ENCODE results near the gene UHRF1.

The UHRF1 gene

DNA sequence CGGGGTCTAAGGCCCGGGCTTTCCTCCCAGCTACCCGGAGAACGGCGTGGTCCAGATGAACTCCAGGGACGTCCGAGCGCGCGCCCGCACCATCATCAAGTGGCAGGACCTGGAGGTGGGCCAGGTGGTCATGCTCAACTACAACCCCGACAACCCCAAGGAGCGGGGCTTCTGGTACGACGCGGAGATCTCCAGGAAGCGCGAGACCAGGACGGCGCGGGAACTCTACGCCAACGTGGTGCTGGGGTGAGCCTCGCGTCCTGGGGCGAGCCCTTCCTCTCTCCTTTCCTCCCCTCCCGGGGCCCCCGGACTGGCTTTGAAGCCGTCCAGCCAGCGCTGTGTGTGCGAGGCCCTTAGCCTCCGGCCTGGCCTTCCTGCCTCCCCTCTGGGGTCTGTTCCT lies 23.4 kb downstream of the UHRF1 start:
- H3K4me3 ChIP-seq (ENCODE audit: low read length, poor library complexity, severe bottlenecking) = no peak overlapping the region
- H4K20me1 ChIP-seq (ENCODE audit: insufficient read depth, low read length, poor library complexity, severe bottlenecking) = peaks cover 5% of the 10 kb centered on the region
- H3K4me2 ChIP-seq (ENCODE audit: low read depth, low read length, poor library complexity, severe bottlenecking) = no peak overlapping the region
- H2AFZ ChIP-seq (ENCODE audit: low read length) = no peak overlapping the region
- peaks cover 18% of the 10 kb centered on the region; the same call in 1 of the 2 replicates for H3K79me2 ChIP-seq (ENCODE audit: insufficient read depth, low read length)
- no peaks in the 10 kb centered on the region for H3F3A ChIP-seq (ENCODE audit: low read depth)
- H3K9me3 ChIP-seq (ENCODE audit: insufficient read depth, low read depth, low read length) = no peaks in the 10 kb centered on the region
- H3K4me1 ChIP-seq (ENCODE audit: insufficient read depth, low read length, poor library complexity, severe bottlenecking) = no peaks in the 10 kb centered on the region
- peaks cover 85% of the 10 kb centered on the region; the same call in 1 of the 2 replicates for H3K36me3 ChIP-seq (ENCODE audit: insufficient read depth, low read length)
- TF ChIP-seq, protein P1, sequence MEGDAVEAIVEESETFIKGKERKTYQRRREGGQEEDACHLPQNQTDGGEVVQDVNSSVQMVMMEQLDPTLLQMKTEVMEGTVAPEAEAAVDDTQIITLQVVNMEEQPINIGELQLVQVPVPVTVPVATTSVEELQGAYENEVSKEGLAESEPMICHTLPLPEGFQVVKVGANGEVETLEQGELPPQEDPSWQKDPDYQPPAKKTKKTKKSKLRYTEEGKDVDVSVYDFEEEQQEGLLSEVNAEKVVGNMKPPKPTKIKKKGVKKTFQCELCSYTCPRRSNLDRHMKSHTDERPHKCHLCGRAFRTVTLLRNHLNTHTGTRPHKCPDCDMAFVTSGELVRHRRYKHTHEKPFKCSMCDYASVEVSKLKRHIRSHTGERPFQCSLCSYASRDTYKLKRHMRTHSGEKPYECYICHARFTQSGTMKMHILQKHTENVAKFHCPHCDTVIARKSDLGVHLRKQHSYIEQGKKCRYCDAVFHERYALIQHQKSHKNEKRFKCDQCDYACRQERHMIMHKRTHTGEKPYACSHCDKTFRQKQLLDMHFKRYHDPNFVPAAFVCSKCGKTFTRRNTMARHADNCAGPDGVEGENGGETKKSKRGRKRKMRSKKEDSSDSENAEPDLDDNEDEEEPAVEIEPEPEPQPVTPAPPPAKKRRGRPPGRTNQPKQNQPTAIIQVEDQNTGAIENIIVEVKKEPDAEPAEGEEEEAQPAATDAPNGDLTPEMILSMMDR (conservative IDR thresholded peaks at IDR 0.05; ENCODE audit: low read length) = no peak
- no peak for TF ChIP-seq EZH2phosphoT487 (IDR thresholded peaks at IDR 0.05; ENCODE audit: borderline replicate concordance)
- H3K9me2 ChIP-seq (replicated peaks; ENCODE audit: low read depth, low read length) = no peaks in the 10 kb centered on the region
- H3K27me3 ChIP-seq (ENCODE audit: insufficient read depth, low read length, poor library complexity, severe bottlenecking) = no peaks in the 10 kb centered on the region
- no peak overlapping the region for H3K9ac ChIP-seq (ENCODE audit: low read depth, low read length, poor library complexity, severe bottlenecking)

DNA sequence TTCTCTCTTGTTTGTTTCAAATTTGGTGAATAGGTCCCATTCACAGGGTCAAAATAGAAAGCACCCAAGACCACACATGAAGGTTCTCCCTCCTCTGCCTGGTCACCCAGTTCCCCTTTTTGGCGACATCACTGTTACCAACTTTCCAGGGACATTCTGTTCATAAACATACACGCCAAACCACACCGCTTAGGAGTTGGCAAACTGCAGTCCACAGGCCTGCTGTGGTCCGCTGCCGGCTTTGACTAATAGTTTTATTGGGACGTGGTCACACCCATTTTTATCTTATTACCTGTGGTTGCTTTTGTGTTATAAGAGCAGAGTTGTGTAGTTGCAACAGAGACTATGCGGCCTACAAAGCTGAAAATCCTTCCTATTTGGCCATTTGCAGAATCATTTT lies 24.2 kb downstream of the UHRF1 start:
- H3K4me2 ChIP-seq (ENCODE audit: low read depth, low read length, poor library complexity, severe bottlenecking) = no peak overlapping the region
- no peaks in the 10 kb centered on the region for H3K4me1 ChIP-seq (ENCODE audit: insufficient read depth, low read length, poor library complexity, severe bottlenecking)
- H3K27me3 ChIP-seq (ENCODE audit: insufficient read depth, low read length, poor library complexity, severe bottlenecking) = no peaks in the 10 kb centered on the region
- H3K9me2 ChIP-seq (replicated peaks; ENCODE audit: low read depth, low read length) = no peaks in the 10 kb centered on the region
- H3K36me3 ChIP-seq (ENCODE audit: insufficient read depth, low read length) = peaks cover 85% of the 10 kb centered on the region; the same call in 1 of the 2 replicates
- H3K4me3 ChIP-seq (ENCODE audit: low read length, poor library complexity, severe bottlenecking) = no peak overlapping the region
- H4K20me1 ChIP-seq (ENCODE audit: insufficient read depth, low read length, poor library complexity, severe bottlenecking) = peaks cover 5% of the 10 kb centered on the region
- H3K79me2 ChIP-seq (ENCODE audit: insufficient read depth, low read length) = peaks cover 9% of the 10 kb centered on the region; the same call in 1 of the 2 replicates
- H3F3A ChIP-seq (ENCODE audit: low read depth) = no peaks in the 10 kb centered on the region
- H3K9ac ChIP-seq (ENCODE audit: low read depth, low read length, poor library complexity, severe bottlenecking) = no peak overlapping the region
- no peak for TF ChIP-seq EZH2phosphoT487 (IDR thresholded peaks at IDR 0.05; ENCODE audit: borderline replicate concordance)
- TF ChIP-seq, protein P1 (conservative IDR thresholded peaks at IDR 0.05; ENCODE audit: low read length) = no peak
- H3K9me3 ChIP-seq (ENCODE audit: insufficient read depth, low read depth, low read length) = no peaks in the 10 kb centered on the region
- H2AFZ ChIP-seq (ENCODE audit: low read length) = no peak overlapping the region

DNA sequence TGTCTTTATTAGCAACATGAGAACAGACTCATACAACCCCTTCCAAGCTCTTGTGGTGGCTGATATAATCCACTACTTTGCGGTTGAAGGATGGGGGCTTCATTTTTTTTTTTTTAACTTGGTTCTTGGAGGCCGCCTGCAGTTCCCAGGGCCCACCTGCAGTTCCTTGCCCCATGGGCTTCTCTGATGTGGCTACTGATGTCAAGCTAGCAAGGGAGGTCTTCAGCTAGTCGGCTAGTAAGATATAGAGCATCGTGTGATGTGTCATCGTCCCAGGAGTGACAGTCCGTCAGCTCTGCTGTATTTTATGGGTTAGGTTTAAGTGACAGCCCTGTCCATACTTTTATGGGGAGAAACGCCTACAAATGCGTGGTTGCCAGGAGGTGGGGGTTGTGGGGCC lies 26.1 kb downstream of the UHRF1 start:
- peaks cover 5% of the 10 kb centered on the region for H4K20me1 ChIP-seq (ENCODE audit: insufficient read depth, low read length, poor library complexity, severe bottlenecking)
- H3K36me3 ChIP-seq (ENCODE audit: insufficient read depth, low read length) = peaks cover 80% of the 10 kb centered on the region; the same call in 1 of the 2 replicates
- H3K9ac ChIP-seq (ENCODE audit: low read depth, low read length, poor library complexity, severe bottlenecking) = no peak overlapping the region
- no peaks in the 10 kb centered on the region for H3K4me1 ChIP-seq (ENCODE audit: insufficient read depth, low read length, poor library complexity, severe bottlenecking)
- H3K4me3 ChIP-seq (ENCODE audit: low read length, poor library complexity, severe bottlenecking) = no peak overlapping the region
- H3K79me2 ChIP-seq (ENCODE audit: insufficient read depth, low read length) = peaks cover 6% of the 10 kb centered on the region; the same call in 1 of the 2 replicates
- no peak overlapping the region for H2AFZ ChIP-seq (ENCODE audit: low read length)
- no peaks in the 10 kb centered on the region for H3K9me2 ChIP-seq (replicated peaks; ENCODE audit: low read depth, low read length)
- no peaks in the 10 kb centered on the region for H3K27me3 ChIP-seq (ENCODE audit: insufficient read depth, low read length, poor library complexity, severe bottlenecking)
- H3K9me3 ChIP-seq (ENCODE audit: insufficient read depth, low read depth, low read length) = no peaks in the 10 kb centered on the region
- TF ChIP-seq, protein P1 (conservative IDR thresholded peaks at IDR 0.05; ENCODE audit: low read length) = no peak
- no peak for TF ChIP-seq EZH2phosphoT487 (IDR thresholded peaks at IDR 0.05; ENCODE audit: borderline replicate concordance)
- H3K4me2 ChIP-seq (ENCODE audit: low read depth, low read length, poor library complexity, severe bottlenecking) = no peak overlapping the region
- H3F3A ChIP-seq (ENCODE audit: low read depth) = no peaks in the 10 kb centered on the region
